Stimulated activated CD4-positive, alpha-beta T cell treated with anti-CD3 and anti-CD28 coated beads, Interleukin-15, amount 100 ng/mL, for 48 hours (primary cell): Measurements from ENCODE around the gene CNTNAP2.

Experiments used
- DNase-seq, 2 donors: peaks; one replicate each; pipeline ENCODE4 v3.0.0-alpha.2; 2020; ENCODE audit warnings: low read depth in 2 of 2

CNTNAP2 gene

DNA sequence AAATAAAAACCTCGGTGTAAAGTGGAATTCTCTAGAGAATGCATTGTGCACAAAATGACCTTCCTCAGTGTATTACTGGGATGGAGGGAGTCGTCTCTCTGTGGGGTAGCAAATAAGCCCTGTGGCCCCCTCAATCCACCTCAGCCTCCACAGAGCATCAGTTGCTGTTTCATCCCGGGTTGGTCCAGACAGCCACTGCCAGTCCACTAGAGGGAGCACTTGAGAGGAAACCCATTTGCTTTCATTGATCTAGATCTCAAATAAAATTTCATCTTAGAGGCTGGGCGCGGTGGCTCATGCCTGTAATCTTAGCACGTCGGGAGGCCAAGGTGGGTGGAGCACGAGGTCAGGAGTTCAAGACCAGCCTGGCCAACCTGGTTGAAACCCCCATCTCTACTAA, 1128.7 kb downstream of the CNTNAP2 start:
- DNase-seq: no peak

DNA sequence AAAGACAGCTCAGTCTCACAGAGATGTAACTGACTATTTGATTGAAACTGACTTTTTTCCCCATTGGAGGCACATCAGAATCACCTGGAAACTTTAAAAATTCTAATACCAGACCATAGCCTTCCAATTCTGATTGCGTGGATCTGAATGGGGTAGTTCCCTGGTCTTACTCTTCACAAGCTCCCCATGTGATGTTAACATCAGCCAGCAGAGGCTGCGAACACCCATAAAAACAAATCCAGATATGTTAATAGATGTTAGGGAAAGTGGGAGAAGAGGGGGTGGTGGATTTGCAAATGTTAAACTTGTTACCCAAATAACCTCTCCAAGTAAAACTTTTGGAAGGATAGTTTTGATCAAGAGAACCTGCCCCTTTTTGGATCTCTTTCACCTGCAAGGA, 1133.4 kb downstream of the CNTNAP2 start:
- no peak for DNase-seq

DNA sequence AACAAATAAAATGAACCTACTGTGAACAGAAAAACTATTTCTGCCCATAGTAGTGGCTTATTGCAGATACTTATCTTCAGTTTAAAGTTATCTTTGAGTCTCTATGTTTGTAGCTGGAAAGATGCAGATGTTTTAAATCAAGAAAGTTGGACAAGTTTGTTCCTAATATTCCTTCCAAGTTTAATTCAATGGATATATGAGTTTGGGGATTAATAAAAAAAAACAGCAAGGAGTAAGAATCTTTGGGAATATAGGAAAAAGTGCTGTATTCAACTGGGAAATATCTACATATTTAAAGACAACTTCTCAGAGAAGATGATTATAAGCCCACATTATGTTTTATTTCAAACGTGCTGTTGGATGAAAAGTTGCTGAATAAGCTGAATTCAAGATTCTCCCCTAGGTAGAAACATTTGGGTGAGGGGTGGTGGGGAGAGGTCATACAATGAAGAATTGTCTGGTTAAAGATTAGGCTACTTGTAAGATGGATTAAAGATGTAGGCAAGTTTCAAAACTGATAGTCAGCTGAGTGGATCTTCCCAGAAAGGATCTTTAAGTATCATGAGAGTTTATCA, 1135.2 kb downstream of the CNTNAP2 start:
- DNase-seq: no peak

DNA sequence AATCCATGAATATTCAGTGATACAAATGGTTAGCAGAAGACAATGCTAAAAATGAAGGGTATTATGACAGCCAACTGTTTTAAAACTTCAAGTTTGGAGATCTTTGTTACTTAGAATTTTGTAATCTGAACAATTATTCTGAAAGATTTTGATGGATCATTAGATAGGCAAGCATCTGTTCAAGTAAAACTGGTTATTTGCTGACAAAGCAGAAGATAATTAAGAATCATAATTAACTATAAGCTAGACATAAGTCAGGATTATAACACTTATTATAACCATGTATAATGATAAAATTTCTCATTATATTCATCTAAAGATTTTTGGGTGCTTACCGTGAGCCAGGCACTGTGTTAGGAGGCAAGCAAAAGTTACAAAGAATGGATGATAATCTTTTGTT, 1145.1 kb downstream of the CNTNAP2 start:
- DNase-seq: no peak

DNA sequence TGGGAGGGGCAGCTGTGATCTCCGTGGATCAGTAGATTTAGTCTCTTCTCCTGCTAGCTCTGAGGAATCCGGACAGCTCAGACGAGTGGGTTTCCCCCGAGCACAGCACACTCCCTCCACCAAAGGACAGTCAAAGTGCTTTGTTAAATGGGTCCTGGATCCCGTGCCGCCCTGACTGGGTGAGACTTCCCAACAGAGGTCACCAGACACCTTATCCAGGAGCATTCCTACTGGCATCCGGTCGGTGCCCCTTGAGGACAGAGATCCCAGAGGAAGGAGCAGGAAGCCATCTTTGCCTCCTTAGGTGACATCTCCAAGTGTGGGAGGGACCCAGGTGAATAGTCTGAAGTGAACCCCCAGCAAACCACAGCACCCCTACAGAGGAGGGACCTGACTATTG, 1148.9 kb downstream of the CNTNAP2 start:
- no peak for DNase-seq

DNA sequence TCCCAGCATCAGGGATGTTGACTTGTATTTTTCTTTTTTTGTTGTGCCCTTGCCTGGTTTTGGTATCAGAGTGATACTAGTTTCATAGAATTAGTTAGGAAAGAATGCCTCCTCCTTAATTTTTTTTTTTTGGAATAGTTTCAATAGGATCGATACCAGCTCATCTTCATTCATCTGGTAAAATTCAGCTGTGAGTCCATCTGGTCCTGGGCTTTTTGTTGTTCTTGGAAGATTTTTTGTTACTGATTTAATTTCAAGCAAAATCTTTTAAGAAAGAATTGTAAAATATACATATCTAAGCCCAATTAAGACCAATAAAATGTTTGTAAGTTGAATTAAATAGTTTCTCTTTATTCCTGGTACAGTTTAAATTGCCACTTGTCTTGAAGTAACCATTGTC, 1159.5 kb downstream of the CNTNAP2 start:
- no peak for DNase-seq

DNA sequence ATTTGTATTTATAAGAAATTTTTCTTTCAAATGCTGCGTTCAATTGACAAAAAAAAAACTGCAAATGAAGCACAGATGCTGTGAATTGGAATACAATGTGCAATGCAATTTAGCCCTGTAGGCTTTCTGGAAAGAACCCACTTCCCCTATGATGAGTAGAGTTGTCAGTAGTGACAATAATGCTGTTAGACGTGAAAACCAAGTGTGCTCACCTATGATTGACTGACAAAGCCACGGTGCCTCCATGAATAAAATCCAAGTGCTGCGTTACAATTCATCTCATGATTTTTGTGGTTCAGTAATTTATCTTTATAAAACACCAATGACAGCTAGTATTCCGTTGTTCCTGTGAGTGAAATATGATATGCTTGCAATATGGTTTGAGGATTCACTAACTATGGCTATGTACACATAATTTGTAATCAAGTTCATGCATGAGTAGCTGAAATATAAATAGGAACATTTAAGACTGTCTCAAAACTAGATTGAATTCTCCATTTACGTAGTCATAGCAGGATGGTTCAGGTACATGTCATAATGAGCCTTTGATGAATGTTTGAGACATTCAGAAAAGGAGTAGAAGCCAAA, 1160.3 kb downstream of the CNTNAP2 start:
- no peak for DNase-seq

DNA sequence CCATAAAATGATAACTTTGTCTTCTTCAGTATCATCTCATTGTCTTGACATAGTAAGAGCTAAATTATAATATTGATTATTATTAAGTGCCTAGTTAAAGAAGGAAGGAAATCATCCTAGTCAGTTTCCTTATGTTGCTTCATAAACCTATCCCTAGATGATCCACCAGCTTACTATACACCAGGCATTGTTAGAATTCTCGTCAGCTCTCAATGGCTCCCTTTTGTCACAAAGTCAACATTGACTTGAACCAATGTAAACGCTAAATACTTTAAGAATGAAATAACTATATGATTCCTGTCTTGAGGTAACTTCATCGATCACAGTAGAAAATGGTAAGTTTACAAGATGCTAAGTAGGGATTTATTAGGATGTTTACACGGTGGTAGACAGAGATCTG, 1162.9 kb downstream of the CNTNAP2 start:
- no peak for DNase-seq

DNA sequence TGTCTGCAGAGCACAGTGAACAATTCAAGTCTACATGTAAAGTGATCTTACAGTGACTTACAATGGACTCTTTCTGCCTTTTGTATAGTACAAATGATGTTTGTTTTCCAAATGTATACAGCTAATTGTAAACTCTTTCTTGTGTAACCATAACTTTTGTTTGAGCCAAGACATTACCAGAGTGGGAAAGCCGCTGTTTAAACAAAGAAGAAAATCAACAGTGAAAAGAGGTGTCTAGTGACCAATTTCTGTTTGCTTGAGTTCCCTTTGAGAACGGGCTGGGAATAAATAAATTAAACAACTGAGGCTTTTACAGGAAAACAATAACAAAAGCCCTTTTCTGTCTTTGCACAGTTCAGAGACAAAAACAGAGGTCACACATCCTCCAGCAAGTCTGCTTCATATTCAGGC, 1163.4 kb downstream of the CNTNAP2 start:
- DNase-seq: no peak

DNA sequence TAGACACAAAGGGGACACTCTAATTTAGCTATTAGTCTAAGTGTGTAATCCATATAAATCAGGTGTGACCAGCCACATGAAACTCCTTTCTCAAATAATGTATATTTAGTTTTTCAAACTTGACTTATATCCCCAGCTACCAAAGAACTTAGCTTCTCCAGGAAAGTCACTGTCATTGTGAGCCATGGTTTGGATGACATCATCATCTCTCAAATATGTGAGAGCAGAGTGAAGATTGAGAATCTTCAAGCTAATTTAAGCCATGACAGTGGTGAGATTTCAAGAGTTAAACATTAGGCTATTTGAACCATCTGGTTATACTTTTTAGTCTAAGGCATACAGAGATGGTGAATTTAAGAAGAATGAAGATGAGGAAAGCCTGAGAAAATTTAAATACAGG, 1165.6 kb downstream of the CNTNAP2 start:
- DNase-seq: no peak

DNA sequence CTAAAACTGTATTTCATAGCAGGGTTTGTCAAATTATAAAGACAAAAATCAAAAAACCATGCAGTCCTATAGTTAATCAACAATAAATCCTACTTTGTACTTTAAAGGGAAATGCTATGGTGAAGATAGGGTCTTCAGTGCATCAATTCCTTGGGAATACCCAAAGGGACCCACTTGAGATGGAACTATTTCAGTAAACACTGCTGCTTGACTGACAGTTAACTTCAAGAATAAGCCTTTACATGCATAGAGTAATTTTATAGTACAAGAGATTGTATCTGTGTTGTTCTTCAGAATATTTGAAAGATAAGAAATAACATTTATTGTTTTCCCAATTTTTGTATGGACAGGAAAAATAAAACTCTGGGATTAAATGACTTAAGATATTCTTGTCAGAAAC, 1179.6 kb downstream of the CNTNAP2 start:
- no peak for DNase-seq

DNA sequence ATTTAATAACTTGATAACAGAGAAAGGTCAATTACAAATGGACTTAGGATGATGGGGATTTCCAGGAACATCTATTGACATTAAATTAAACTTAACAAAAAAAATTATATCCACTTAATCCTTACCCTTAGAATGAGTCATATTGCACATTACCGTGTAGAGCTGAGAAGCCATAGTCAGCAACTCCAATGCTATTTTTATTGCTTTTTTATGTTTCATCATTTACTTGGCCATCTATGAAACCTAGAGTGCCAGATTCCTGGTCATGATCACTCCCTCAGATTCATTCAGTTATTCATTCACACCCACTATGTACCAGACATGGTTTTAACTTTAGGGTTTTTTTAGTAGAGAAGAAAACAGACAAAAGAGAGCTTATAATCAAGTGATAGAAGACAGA, 1180.4 kb downstream of the CNTNAP2 start:
- DNase-seq: no peak

DNA sequence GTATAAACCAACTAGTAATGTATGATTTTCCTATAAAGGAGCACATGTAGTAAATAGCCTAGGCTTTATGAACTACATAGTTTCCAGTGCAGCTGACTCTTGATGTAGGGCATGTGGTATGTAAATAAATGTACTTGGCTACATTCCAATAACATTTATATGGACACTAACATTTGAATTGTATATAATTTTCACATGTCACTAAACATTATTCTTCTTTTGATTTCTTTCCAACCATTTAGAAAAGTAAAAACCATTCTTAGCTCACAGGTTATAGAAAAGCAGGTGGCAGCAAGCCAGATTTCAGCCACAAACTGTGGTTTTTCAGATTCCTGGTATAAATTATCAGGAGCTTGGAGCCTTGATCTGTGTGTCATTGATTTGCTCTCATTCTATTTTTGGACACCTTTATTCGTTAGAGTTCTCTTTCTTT, 1182.0 kb downstream of the CNTNAP2 start:
- DNase-seq: no peak

DNA sequence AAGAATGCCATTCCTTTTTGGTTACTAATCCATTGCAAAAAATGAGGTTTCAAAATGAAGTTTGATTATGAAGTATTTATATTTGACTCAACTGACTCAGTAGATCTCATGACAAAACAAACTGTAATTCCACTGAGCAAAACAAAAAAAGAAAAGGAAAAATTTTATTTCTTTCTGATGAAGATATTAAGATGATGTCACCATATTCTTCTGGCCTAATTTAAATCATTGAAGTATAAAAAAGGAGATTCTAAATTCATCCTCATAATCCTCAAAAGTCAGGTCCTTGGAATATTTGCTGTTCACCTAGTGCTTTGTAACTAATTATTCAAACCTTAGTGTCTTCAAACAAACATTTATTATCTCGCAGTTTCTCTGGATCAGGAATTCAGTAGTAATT, 1183.7 kb downstream of the CNTNAP2 start:
- no peak for DNase-seq

DNA sequence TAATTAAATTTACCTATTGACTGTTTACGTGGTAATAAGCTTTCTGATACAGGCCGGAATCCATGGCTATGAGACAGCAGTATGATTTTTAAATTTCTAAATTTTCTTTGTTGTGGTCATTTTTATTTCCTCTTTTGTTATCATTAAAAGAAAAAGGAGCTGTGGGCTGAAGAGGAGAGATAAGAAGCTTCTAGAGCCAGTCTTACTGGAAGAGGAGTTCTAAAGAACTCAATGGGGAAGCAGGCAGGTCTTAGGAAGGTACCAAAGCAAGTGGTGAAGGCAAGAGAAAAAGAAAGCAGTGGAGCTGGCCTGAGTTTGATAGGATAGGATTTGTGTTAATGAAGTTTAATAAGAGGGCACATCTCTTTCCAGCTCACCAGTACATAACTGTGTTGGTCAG, 1187.8 kb downstream of the CNTNAP2 start:
- DNase-seq: no peak

DNA sequence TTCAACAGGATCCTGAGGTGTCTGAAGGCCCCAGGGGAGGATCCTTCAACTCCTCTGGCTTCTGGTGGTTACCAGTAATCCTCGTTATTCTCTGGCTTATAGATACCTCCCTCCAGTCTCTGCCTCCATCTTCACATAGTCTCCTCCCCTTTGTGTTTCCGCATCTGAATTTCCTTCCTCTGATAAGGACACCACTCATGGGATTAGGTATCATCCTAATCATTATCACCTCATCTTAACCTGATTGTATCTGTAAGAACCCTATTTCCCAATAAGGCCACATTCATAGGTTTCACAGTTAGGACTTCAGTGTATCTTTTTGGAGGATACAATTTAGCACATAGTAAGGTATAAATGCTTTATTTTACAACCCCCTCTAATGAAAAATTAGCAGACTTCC, 1189.2 kb downstream of the CNTNAP2 start:
- no peak for DNase-seq

DNA sequence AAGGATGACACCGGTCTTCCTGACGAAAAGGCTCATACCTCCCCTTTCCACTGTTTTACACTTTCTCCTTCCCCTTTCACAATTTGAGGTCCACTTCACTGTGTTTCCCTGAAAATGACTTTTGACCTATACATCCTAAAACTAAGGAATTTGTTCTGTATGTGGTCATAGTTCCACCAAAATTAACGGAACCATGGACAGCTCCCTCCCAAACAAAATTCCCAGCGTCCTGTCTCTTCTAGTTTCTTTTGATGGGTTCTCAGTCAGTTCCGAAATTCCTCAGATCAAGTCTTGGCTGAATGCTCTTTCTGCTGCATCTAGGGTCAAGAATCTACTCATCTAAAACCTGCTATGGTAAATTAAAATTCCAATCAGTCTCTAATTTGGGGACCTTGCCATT, 1191.9 kb downstream of the CNTNAP2 start:
- DNase-seq: no peak

DNA sequence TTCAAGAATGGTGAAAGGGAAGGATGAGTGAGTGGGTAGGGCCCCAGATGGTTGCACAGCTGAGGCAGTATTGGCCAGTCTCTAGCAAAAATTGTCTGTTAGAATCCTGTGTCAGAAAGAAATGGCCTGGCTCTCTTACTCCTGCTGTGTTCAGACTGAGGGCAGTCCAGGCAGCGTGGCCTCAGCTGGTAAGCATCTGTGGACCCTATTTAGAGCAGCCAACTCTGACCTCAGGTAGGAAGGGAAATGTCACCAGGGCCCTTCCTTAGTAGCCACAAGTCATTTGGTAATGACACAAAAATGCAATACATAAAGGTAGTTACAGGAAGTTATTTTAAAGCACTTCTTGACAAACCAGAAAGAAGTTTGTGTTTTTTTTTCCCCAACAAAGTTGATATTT, 1194.7 kb downstream of the CNTNAP2 start:
- no peak for DNase-seq

DNA sequence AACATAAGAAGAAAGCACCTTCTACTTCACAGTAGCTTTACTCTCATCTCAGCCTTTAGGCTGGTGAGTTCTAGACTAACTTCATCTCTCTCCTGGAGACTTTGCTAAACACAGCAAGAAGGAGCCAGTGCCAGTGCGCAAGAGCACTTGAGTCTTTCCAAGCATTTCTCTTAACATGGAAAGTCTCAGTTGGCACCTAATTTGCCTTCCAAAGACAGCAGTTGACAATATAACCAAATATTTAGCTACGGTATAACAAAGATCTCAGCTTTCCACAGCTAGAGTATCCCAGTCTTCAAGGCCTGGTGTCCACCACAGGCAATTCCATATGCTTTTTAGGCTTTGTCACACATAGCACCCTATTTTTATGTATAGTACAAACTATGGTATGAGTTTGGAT, 1204.9 kb downstream of the CNTNAP2 start:
- no peak for DNase-seq

DNA sequence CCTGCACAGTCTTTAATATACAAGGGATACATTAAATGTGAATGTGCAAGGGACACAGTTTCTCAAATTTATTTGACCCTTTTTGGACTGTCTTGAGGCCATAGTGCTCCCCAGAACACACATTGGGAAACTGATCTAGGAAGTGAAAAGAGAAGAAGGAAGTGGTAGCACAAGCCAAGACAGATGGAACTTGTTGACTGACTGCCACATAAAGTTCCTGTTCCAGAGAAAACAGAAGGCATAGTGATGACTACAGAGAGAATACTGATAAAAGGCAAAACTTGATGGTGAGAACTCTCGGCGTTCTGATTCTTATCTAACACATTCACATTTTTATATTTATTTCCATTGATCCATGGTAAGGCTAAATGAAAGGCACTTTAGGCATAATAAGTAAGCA, 1216.4 kb downstream of the CNTNAP2 start:
- no peak for DNase-seq

DNA sequence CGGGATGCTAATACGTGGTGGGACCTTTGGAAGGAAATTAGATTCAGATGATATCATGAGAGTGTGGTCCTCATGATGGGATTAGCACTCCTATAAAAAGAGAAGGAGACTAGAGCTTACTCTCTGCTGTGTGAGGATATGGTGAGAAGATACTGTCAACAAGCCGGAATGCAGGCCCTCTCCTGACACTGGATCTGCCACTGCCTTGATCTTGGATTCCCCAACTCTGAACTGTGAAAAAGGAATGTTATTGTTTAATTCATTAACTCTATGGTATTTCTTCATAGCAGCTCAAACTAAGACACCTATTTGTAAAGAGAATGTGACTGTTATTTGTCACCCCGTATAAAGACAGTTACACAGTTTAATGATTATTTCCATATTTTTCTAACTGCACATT, 1246.5 kb downstream of the CNTNAP2 start:
- no peak for DNase-seq

DNA sequence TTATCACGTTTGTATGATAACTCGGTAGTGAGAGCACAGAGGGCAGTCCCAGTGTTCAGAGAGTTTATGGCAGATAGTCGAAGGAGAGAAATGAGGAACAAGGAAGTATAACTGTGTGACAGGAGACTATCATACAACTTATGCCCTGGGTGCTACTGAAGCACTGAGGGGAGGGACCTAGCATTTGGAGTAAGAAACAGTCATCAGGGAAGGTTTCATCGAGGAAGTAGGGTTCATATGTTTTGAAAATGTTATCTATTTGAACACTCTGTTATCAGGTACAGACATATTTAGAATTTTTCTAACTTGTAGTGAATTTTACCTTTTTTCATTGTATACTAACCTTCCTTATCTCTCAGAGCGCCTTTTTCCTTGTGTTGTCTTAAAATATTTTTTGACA, 1259.6 kb downstream of the CNTNAP2 start:
- DNase-seq: no peak

DNA sequence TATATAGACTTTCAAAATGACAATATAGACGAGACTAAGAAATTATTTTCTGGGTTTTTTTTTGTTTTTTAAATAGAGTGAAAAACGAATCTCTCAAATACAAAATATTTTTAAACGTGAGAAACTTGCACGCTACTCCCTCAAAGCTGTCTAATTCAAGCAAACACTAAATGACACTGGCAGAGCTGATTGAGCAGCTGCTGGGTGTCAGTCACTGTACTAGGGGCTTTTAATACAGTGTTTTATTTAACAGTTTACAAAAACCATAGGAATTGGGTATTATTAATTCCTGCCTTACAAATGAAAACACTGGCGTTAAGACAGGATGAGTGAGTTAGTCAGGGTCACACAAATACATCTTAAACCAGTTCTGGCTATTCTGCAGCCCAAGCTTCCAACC, 1264.3 kb downstream of the CNTNAP2 start:
- no peak for DNase-seq

DNA sequence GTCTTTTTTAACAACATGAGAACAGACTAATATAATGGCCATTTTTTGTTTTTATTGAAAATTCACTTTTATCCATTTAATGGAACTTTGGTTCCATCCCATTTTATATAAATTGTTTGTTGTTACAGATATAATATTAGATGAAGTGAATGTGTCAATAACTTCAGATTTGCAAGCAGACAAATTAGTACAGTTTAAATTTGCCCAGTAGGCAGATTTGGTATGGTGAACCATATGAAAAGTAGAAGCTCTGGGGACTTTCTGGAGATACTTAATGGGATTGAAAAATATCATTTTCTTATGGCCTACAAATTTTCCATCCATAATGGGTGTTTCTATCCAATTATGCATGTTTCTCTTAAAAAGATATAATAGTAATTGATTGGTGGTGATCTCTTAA, 1277.7 kb downstream of the CNTNAP2 start:
- DNase-seq: no peak
